KMS-11 (cell line): ENCODE measurements around the gene CDC34.

Experiments used
- H2AFZ ChIP-seq: fragments of 200-600 bp; sonication (generic); 2 replicates; pipeline ENCODE4 v1.6.1; 2016; ENCODE audit warnings: antibody characterized with exemption, mixed run types, low read depth
- H3K27ac ChIP-seq: fragments of 200-600 bp; sonication (generic); 2 replicates; pipeline ENCODE4 v1.6.1; 2016; ENCODE audit warnings: mild to moderate bottlenecking, mixed run types
- H3K27me3 ChIP-seq: fragments of 200-600 bp; sonication (generic); 2 replicates; pipeline ENCODE4 v1.6.1; 2017; ENCODE audit warnings: mild to moderate bottlenecking, low read depth, mixed run types, moderate library complexity; ENCODE audit not compliant: insufficient read depth
- H3K36me3 ChIP-seq: fragments of 200-600 bp; sonication (generic); 2 replicates; pipeline ENCODE4 v1.6.1; 2017; ENCODE audit warnings: mild to moderate bottlenecking, mixed run types; ENCODE audit not compliant: insufficient read depth
- H3K4me1 ChIP-seq: fragments of 200-600 bp; sonication (generic); 2 replicates; pipeline ENCODE4 v1.6.1; 2016; ENCODE audit warnings: mild to moderate bottlenecking, low read depth, mixed run types; ENCODE audit not compliant: poor library complexity, severe bottlenecking
- H3K4me2 ChIP-seq: fragments of 200-600 bp; sonication (generic); 2 replicates; pipeline ENCODE4 v1.7.0; 2016; ENCODE audit warnings: mild to moderate bottlenecking, mixed run types
- H3K4me3 ChIP-seq: fragments of 200-600 bp; sonication (generic); IDR thresholded peaks from 2 replicates; pipeline ENCODE4 v1.6.1; 2017; ENCODE audit warnings: low read depth, low read length, mixed read lengths; ENCODE audit not compliant: insufficient read depth
- H3K79me2 ChIP-seq: fragments of 200-600 bp; sonication (generic); 2 replicates; pipeline ENCODE4 v1.6.1; 2016; ENCODE audit warnings: low read depth, mixed run types; ENCODE audit not compliant: insufficient read depth
- H3K9ac ChIP-seq: fragments of 200-600 bp; sonication (generic); 2 replicates; pipeline ENCODE4 v1.6.1; 2016; ENCODE audit warnings: mild to moderate bottlenecking, mixed run types
- H4K20me1 ChIP-seq: fragments of 200-600 bp; sonication (generic); 2 replicates; pipeline ENCODE4 v1.6.1; 2016; ENCODE audit warnings: mild to moderate bottlenecking, mixed run types; ENCODE audit not compliant: insufficient read depth
- TF ChIP-seq, protein P1 (sequence below): fragments of 200-600 bp; sonication (generic); conservative IDR thresholded peaks from 2 replicates; pipeline ENCODE4 v1.6.1; 2017; ENCODE audit warnings: low read depth, mild to moderate bottlenecking, antibody characterized with exemption, low read length, moderate library complexity, mixed read lengths

The CDC34 gene

DNA sequence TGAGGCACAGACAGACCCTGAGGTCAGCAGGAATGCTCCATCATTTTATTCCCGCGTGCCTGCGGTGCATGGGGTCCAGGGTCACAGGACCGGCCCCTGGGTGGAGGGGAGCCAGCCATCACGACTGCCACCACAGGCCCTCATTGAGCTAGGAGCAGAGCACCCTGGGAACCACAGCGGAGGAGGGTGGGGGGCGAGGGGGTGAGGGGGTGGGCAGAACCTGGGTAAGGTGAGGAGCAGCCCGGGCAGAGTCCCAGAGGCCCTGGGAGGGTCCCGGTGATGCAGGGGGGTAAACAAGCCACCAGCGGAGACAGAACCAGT lies 36.5 kb upstream of the CDC34 start:
- H3K4me1 ChIP-seq, result no peaks in the 10 kb centered on the region
- H3K9ac ChIP-seq, result no peak overlapping the region
- no peak overlapping the region for H3K4me3 ChIP-seq
- no peak overlapping the region for H3K4me2 ChIP-seq
- no peaks in the 10 kb centered on the region for H3K79me2 ChIP-seq
- H3K27me3 ChIP-seq, result peaks cover 3% of the 10 kb centered on the region; the same call in 1 of the 2 replicates
- H3K27ac ChIP-seq, result no peak overlapping the region
- H2AFZ ChIP-seq, result no peak overlapping the region
- H4K20me1 ChIP-seq, result no peaks in the 10 kb centered on the region
- no peaks in the 10 kb centered on the region for H3K36me3 ChIP-seq
- TF ChIP-seq, protein P1, sequence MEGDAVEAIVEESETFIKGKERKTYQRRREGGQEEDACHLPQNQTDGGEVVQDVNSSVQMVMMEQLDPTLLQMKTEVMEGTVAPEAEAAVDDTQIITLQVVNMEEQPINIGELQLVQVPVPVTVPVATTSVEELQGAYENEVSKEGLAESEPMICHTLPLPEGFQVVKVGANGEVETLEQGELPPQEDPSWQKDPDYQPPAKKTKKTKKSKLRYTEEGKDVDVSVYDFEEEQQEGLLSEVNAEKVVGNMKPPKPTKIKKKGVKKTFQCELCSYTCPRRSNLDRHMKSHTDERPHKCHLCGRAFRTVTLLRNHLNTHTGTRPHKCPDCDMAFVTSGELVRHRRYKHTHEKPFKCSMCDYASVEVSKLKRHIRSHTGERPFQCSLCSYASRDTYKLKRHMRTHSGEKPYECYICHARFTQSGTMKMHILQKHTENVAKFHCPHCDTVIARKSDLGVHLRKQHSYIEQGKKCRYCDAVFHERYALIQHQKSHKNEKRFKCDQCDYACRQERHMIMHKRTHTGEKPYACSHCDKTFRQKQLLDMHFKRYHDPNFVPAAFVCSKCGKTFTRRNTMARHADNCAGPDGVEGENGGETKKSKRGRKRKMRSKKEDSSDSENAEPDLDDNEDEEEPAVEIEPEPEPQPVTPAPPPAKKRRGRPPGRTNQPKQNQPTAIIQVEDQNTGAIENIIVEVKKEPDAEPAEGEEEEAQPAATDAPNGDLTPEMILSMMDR, result no peak

DNA sequence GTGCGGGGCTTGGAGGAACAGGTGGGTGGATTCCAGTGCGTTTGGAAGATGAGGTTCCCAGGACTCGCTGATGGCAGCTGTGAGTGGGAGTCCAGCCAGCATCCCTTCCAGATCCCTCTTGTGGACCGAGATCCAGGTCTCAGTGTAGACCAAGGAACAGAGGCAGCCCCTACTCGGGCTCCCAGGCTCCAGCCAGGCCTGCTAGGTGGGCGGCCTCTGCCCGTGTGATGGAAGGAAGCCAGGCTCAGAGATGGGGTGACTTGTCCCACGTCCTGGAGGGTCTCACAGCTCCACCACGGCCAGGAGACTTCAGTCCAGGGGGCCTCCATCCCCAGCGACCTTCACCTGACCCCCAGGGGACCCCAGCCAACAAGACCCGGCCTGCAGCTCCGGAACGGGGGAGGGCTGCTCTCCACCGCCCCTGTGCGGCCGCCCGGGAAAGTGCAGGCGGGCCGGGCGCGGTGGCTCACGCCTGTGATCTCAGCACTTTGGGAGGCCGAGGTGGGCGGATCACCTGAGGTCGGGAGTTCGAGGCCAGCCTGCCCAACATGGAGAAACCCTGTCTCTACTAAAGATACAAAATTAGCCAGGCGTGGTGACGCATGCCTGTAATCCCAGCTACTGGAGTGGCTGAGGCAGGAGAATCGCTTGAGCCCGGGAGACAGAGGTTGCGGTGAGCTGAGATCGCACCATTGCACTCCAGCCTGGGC lies 36.0 kb upstream of the CDC34 start:
- Histone ChIP-seq H3K4me3 (no peak overlapping the region), H3K4me2 (no peak overlapping the region), H3K27me3 (peaks cover 8% of the 10 kb centered on the region; the same call in 1 of the 2 replicates), H2AFZ (no peak overlapping the region), H4K20me1 (no peaks in the 10 kb centered on the region), H3K9ac (no peak overlapping the region), H3K27ac (no peak overlapping the region), H3K36me3 (no peaks in the 10 kb centered on the region), H3K79me2 (no peaks in the 10 kb centered on the region), H3K4me1 (no peaks in the 10 kb centered on the region)
- TF ChIP-seq, protein P1, result peak; percentile 67

DNA sequence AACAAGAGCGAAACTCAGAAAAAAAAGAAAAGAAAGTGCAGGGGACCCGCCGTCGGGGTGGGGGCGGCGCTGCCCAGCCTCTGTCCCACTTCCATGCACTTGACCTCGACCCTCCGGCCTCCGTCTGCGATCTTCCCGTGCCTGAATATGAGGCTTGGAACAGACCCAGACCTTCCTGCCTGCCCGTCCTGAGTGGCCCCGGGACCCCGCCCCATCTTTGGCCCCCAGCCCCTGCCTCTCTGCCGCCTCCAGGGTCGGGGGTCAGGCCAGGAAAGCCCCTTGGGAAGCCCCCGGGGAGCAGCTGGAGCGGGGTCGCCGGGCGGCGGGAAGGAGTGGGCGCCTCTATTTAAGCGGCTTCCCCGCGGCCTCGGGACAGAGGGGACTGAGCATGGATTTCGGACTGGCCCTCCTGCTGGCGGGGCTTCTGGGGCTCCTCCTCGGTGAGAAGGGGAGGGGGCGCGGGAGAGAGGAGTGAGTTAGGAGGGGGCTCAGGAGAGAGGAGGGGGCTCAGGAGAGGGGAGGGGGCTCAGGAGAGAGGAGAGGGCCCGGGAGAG lies 35.4 kb upstream of the CDC34 start, which contains the start of gene MADCAM1:
MADCAM1 (plus strand) TSS at position 375 of the 554 bp plus-strand sequence; CDS start at position 389, 14 bp downstream.
- no peaks in the 10 kb centered on the region for H4K20me1 ChIP-seq
- H3K4me1 ChIP-seq, result no peaks in the 10 kb centered on the region
- H3K4me2 ChIP-seq, result no peak within 1 kb of the TSS
- no peak within 1 kb of the TSS for H3K4me3 ChIP-seq
- TF ChIP-seq, protein P1, result no peak
- peaks cover 15% of the 10 kb centered on the region; the same call in 1 of the 2 replicates for H3K27me3 ChIP-seq
- no peaks in the 10 kb centered on the region for H3K36me3 ChIP-seq
- H3K79me2 ChIP-seq, result no peaks in the 10 kb centered on the region
- no peak within 1 kb of the TSS for H3K9ac ChIP-seq
- no peak within 1 kb of the TSS for H3K27ac ChIP-seq
- H2AFZ ChIP-seq, result no peak within 1 kb of the TSS

DNA sequence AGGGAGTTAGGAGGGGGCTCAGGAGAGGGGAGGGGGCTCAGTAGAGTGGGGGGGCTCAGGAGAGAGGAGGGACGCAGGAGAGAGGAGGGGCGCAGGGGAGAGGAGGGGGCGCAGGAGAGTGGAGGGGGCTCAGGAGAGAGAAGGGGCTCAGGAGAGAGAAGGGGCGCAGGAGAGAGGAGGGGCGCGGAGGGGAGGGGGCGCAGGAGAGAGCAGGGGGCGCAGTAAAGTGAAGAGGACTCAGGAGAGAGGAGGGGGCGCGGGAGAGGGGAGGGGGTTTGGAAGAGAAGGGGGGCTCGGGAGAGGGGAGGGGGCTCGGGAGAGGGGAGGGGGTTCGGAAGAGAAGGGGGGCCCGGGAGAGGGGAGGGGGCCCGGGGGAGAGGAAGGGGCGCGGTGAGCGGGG lies 34.6 kb upstream of the CDC34 start:
- Histone ChIP-seq H3K79me2 (no peaks in the 10 kb centered on the region), H3K9ac (no peak overlapping the region), H3K4me3 (no peak overlapping the region), H3K27ac (no peak overlapping the region), H3K4me1 (no peaks in the 10 kb centered on the region), H3K36me3 (no peaks in the 10 kb centered on the region), H3K27me3 (peaks cover 18% of the 10 kb centered on the region; the same call in 1 of the 2 replicates), H2AFZ (no peak overlapping the region), H3K4me2 (no peak overlapping the region), H4K20me1 (no peaks in the 10 kb centered on the region)
- TF ChIP-seq, protein P1, result no peak
